ENCODE results near the gene KIF20A. TPM values are rescaled to one million over a fixed set of nuclear protein-coding genes. Genes with fewer than 3 reads are reported as not detected.

The KIF20A gene
- total RNA-seq, 1 experiment from 2014 or later: 67.1 TPM

GRCh38 chr5:138157626-138158025, 21.3 kb upstream of the KIF20A start:
- H3K9me3 Mint-ChIP-seq: no peaks in the 10 kb centered on the region
- Histone ChIP-seq H3K9ac (ENCODE audit: extremely low read depth, insufficient read length, low read length) (no peak overlapping the region), H3K4me1 (ENCODE audit: insufficient read depth, low read length) (no peaks in the 10 kb centered on the region), H3K79me1 (ENCODE audit: insufficient read depth, low read depth, low read length, poor library complexity, severe bottlenecking) (no peaks in the 10 kb centered on the region), H2BK5ac (ENCODE audit: insufficient read length, low read length) (no peak overlapping the region), H3K14ac (ENCODE audit: insufficient read depth, low read length) (no peak overlapping the region), H3K23me2 (ENCODE audit: insufficient read length, low read depth, low read length, poor library complexity, severe bottlenecking) (no peaks in the 10 kb centered on the region), H3K23ac (ENCODE audit: insufficient read length, low read depth, low read length) (no peak overlapping the region), H4K20me1 (ENCODE audit: control insufficient read depth, insufficient read depth, insufficient read length) (no peaks in the 10 kb centered on the region), H2BK12ac (ENCODE audit: insufficient read length, low read depth, low read length) (no peak overlapping the region), H4K8ac (replicated peaks; ENCODE audit: insufficient read length, low read depth, low read length) (no peak overlapping the region), H3K4me2 (ENCODE audit: insufficient read depth, insufficient read length, low read length) (no peak overlapping the region), H3K18ac (ENCODE audit: insufficient read length, low read depth, low read length) (no peak overlapping the region), H2BK15ac (ENCODE audit: low read depth, low read length) (no peak overlapping the region), H2BK120ac (ENCODE audit: low read depth, low read length, poor library complexity, severe bottlenecking) (no peak overlapping the region), H4K91ac (ENCODE audit: insufficient read length, low read depth, low read length) (no peak overlapping the region), H2AFZ (ENCODE audit: low read length) (no peak overlapping the region), H3K4ac (ENCODE audit: low read depth, low read length) (no peak overlapping the region), H3K27ac (ENCODE audit: insufficient read length, low read depth, low read length) (no peak overlapping the region), H2BK20ac (ENCODE audit: low read depth, low read length, poor library complexity, severe bottlenecking) (no peak overlapping the region), H3K9me3 (ENCODE audit: control insufficient read depth, low read depth, low read length) (no peaks in the 10 kb centered on the region), H3K27me3 (ENCODE audit: insufficient read depth, low read length) (no peaks in the 10 kb centered on the region), H3K56ac (ENCODE audit: insufficient read length, low read depth, low read length) (no peak overlapping the region), H3T11ph (ENCODE audit: low read length) (no peak overlapping the region), H4K5ac (ENCODE audit: insufficient read length, low read depth, low read length) (no peak overlapping the region), H3K79me2 (ENCODE audit: insufficient read depth, low read length) (no peaks in the 10 kb centered on the region), H2AK5ac (ENCODE audit: insufficient read length, low read length) (no peak overlapping the region)
- no peak for TF ChIP-seq CTCF (conservative IDR thresholded peaks at IDR 0.05)
- no peak for DNase-seq
- no peak overlapping the region for H3K4me3 Mint-ChIP-seq
- no peaks in the 10 kb centered on the region for H3K27me3 Mint-ChIP-seq (ENCODE audit: low read depth)
- peaks cover 36 to 64% (median 64%) of the 10 kb centered on the region in 3 experiments; a peak in 6 of 7 replicates for H3K36me3 Mint-ChIP-seq (ENCODE audit: insufficient read depth in 1 of 3, low read depth in 3 of 3)
- no peak overlapping the region for H3K27ac Mint-ChIP-seq
- no peaks in the 10 kb centered on the region for H3K4me1 Mint-ChIP-seq
- no CpG with 5 or more reads among the region's 1 CpG for whole genome bisulfite sequencing (ENCODE audit: extremely low coverage, insufficient read length, low lambda C conversion rate)

All from H9 (cell line).